Measurements from ENCODE around the gene JAG2.

The JAG2 gene

DNA sequence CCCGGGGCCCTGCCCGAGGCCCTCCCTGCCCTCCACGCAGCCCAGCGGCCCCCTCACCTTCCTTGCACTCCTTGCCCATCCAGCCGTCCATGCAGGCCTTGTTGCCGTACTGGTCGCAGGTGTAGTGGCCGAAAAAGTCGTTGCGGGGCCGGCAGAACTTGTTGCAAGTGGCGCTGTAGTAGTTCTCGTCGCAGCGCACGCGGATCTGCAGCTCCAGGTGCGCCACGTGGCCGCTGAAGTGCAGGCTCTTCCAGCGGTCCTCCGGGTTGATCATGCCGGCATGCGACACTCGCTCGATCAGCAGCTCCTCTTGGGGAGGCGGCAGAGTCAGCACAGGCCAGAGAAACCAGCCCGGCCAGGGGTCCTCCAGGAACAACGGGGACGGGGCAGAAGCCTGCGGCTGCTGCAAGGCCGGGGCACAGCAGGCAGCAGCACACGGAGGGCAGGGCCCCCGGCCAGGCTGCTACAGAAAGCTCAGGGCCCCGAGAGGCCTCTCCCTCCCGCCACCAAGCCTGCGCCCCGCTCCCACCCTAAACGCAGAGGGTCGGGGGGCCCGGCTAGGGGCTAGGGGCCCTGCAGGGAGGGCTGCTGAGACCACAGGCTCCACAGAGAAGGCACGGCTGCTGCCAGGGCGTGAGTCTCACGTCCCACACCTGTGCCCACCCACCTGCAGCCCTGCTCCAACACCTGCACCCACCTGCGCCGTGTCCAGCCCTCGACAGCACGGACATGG is 12.7 kb downstream of the JAG2 start:
- in situ Hi-C loops (cut with HindIII; ENCODE audit: low pct_ligation_motif_present, low pct_unique_long_range_greater_than_20kb, low sequenced_read_pairs) = no loop called here
- no peak for DNase-seq

DNA sequence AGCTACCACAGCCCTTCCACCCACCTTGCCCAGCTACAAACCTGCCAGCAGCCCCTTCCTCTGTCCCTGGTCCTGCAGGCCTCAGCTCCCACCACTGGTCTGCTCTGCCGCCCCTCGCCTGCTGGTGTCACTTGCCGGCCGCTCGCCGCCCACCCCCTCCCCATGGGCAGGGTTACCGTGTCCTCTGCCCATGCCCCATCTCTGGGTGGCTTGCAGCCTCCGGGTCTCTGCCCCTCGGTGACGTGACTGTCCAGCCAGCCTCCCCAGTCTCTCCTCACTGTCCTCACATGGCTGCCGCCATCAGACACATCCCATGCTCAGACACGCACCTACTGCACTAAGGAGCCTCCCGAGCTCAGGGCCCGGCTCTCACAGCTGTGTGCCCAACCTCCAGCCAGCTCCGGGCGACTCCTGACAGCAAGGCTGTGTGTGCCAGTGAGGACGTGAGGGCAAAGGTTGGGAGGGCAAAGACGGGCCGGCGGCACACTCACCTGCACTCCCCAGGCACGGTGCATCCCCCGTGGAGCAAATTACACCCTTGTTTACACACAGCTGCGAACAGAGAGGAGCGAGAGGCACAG is 13.4 kb downstream of the JAG2 start:
- in situ Hi-C loops (cut with HindIII; ENCODE audit: low pct_ligation_motif_present, low pct_unique_long_range_greater_than_20kb, low sequenced_read_pairs) = no loop called here
- no peak for DNase-seq

DNA sequence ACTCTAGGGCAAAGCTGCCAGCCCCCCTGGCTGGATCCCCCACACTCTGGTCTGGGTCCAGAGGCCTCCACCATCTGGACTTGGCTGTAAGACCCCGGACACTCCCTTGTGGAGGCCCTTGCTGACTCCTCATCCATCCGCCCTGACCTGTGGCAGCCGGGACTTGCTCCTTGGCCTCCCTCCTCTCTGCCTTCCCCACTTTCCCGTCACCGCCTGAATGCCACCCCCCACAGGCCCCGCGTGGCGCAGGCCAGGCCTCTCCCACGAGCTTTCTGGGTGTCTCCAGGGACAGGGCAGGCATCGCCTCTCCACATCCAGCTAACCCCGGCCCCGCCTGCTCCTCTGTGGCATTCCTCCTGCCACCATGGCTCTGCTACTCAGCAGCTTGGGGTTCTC is 14.1 kb downstream of the JAG2 start:
- in situ Hi-C loops (cut with HindIII; ENCODE audit: low pct_ligation_motif_present, low pct_unique_long_range_greater_than_20kb, low sequenced_read_pairs) = no loop called here
- no peak for DNase-seq

DNA sequence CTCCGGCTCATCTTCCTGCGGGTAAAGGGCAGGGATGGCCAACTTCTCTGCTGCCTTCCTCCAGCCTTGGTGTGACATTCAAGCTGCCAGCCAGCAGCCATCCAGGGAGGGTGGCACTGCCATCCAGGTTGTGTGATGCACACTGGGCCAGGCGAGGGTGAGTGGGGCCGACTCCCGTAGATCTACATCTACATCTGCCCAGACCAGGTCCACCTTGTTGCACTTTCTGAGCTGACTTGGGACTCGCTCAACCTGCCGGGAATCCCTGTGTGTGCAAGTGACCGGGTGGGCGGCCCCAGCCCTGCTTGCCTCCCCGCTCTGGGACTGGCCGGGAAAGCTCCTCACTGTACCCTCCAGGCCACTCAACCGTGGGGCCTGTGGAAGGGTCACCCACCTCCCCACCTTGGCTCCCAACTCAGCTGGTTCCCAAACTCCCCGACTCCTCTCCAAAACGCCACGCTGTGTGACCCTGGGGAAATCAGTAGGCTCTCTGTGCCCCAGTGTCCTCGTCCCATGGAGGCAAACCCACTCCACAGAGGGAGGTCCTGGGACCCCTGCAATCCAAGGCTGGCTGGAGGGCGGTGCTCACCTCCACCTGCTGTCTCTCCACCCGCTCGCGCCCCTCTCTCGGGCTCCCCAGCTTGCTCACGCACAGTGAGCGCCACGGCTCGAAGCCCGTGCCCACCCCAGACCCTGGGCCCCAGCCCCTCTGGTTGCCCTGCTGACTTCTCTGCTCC is 14.7 kb downstream of the JAG2 start:
- no peak for DNase-seq
- in situ Hi-C loops (cut with HindIII; ENCODE audit: low pct_ligation_motif_present, low pct_unique_long_range_greater_than_20kb, low sequenced_read_pairs) = no loop called here

DNA sequence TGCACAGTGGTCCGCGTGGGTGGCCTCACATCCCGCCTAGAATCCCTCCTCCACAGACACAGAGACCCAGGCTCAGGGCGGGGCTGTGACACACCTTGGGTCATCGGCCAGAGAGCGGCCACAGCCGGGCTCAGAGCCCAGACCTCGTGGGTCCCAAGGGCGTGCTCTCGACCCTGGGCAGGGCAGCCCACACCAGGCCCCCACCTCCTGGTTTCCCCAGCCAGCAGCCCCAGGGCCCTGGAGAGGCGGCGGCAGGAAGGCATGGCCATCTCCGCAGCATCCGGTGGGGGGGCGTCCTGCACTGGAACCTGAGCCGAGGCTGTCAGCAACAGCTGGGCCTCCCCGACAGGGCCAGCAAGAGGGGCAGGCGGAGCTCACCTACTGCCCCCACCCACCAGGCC is 15.2 kb downstream of the JAG2 start:
- in situ Hi-C loops (cut with HindIII; ENCODE audit: low pct_ligation_motif_present, low pct_unique_long_range_greater_than_20kb, low sequenced_read_pairs) = no loop called here
- DNase-seq = no peak

DNA sequence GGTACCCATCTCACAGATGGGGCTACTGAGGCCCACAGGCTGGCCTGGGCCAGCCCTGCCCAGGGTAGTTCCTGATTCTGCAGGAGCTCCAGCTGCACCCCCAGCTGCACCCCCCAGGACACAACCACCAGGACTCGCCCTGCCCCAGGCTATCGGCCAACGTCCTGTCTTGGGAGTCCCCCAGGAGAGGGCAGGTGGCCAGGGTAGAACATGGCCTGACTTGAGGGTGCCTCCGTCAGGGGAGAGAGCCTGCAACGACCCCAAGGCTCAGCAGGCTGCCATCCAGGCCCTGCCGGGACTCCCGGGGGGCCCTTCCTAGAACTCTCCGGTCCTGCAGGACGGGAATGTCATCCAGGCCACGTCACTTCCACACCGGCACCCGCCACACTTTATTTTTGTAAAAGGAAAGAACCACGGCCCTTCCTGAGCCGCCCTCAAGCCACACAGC is 15.8 kb downstream of the JAG2 start:
- no peak for DNase-seq
- in situ Hi-C loops (cut with HindIII; ENCODE audit: low pct_ligation_motif_present, low pct_unique_long_range_greater_than_20kb, low sequenced_read_pairs) = no loop called here

DNA sequence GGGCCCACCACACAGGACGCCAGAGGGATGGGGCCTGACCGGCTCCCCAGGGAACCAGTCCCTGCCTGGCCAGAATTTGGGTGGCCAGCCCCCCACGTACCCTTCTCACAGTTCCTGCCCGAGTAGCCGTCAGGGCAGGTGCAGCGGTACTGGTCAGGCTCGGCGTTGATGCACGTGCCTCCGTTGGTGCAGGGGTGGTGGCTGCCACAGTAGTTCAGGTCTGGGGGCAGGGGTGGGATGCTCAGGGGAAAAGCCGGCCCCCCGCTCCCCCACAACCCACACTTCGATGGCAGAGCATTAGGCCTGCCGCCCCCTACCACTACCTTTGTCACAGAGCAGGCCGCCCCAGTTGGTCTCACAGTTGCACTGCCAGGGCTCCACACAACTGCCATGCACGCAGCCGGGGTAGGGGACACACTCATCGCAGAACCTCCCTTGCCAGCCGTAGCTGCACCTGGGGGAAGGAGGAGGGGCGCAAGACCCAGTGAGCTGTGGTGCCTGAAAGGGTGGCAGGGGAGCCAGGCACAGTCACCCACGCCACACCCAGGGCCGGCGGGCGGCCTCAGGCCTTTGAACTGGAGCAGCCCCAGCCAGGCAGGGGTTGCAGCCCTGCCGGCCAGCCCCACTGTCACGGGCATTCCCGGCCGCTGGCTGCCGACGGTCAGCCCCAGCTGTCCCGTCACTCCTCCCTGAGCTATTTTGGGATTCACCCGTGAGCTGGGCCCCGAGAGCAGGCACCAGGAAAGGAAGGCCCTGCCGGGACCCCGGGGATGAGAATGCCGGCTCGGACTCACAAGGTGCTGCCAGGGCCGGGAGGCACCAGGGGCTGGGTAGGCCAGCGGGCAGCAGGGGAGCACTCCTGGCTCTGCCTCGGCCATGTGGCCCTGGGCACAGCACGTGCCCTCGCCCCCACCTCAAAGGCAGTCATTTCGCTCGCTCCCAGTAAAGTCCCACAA is 16.5 kb downstream of the JAG2 start:
- in situ Hi-C loops (cut with HindIII; ENCODE audit: low pct_ligation_motif_present, low pct_unique_long_range_greater_than_20kb, low sequenced_read_pairs) = no loop called here
- DNase-seq = no peak

DNA sequence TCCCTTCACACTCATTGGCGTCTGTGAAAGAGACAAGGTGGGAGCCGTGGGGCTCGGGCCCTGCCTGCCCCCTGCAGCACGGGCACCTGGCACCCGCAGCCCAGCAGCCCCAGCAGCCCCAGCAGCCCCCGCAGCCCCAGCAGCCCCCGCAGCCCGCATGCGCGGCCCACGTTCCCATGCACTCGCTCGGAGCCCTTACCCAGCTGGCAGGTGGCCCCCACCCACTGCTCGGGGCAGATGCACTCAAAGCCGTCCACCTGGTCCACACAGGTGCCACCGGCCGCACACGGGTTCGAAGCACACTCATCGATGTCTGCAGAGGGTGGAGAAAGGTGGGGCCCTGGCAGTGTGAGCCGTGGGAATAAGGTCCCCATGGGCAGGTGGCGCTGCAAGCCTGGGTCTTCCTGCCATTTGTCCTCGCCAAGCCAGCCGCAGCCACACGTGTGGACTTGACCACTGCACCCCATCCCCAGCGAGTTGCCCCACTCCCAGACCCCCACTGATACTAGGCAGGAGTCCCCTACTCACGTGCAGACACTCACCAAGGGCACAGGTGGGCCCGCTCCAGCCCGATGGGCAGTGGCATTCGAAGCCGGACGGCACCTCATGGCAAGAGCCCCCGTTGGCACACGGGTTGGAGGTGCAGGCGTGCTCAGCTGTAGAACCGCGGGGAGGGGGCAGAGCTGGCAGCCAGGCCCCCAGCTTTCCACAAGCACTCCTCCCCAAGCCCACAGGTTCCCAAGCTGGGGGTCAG is 17.3 kb downstream of the JAG2 start:
- in situ Hi-C loops (cut with HindIII; ENCODE audit: low pct_ligation_motif_present, low pct_unique_long_range_greater_than_20kb, low sequenced_read_pairs) = no loop called here

DNA sequence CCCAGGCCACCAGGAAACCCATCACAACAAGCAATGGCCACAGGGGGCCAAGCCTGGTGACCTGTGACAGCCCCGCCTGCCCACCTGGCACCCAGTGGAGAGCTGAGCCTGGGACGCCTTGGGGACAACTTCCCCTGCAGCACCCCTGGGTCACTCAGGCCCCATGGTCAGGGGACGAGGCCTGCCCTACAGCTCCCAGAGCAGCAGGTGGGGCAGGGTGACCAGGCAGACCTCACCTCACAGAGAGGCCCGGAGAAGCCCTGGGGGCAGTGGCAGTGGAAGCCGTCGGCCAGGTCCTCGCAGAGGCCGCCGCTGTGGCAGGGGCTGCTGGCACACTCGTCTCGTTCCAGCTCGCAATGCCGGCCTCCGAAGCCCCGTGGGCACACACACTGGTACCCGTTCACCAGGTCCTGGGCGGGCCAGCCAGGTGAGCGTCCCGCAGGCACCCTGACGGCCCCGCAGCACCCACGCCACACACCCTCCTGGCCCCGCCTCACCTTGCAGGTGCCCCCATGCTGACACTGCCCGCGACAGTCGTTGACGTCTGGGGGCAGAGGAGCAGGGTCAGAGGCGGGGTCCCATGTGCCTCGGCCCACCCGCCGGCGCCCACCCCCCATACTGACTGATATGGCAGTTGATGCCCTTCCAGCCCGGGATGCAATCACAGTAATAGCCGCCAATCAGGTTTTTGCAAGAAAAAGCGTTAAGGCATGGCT is 18.1 kb downstream of the JAG2 start:
- no peak for DNase-seq
- in situ Hi-C loops (cut with HindIII; ENCODE audit: low pct_ligation_motif_present, low pct_unique_long_range_greater_than_20kb, low sequenced_read_pairs) = no loop called here

More for the DNA sequence above, 17.3 kb downstream of the JAG2 start:
- DNase-seq = no peak

DNA sequence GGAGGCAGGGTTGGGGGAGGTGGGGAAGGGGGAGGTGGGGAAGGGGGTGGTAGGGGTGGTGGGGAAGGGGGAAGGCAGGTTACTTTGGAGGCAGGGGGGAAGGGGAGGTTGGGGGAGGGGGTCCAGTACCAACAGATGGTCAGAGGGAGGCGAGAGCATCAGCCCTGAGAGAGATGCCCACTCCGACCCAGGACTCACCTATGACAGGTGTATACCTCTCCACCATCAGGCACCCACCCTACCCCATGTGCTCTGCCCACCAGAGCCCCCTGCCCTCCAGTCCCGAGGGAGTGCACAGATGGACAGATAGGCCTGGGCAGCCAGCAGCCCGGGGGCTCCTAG is 18.6 kb downstream of the JAG2 start:
- no peak for DNase-seq
- in situ Hi-C loops (cut with HindIII; ENCODE audit: low pct_ligation_motif_present, low pct_unique_long_range_greater_than_20kb, low sequenced_read_pairs) = no loop called here

DNA sequence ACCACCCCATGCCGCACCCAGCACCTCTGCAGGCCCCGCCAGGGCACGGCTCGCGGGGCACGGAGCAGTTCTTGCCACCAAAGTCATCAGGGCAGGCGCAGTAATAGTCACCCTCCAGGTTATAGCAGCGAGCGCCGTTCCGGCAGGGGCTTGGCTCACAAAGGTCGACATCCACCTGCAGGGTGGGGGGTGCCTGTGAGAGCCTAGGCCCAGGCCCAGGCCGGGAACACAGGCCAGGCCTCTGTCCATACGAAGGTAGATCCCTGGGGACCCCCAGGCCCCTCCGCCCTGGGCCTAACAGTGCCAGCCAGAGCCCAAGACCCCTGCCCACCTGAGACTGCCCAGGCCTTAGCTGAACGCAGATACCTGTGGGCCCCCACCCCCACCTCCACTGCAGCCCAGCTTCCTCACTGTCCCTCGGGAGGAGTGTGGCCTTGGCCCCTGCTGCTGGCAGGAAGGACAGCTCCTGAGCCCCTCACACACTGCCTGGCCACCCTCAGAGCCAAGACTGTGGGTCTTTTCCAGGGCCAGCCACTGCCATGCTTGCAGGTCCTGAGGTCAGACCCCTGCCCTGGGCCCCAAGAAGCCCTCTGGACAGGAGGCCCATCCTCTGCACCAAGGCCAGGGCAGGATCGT is 19.3 kb downstream of the JAG2 start:
- no peak for DNase-seq
- in situ Hi-C loops (cut with HindIII; ENCODE audit: low pct_ligation_motif_present, low pct_unique_long_range_greater_than_20kb, low sequenced_read_pairs) = no loop called here

DNA sequence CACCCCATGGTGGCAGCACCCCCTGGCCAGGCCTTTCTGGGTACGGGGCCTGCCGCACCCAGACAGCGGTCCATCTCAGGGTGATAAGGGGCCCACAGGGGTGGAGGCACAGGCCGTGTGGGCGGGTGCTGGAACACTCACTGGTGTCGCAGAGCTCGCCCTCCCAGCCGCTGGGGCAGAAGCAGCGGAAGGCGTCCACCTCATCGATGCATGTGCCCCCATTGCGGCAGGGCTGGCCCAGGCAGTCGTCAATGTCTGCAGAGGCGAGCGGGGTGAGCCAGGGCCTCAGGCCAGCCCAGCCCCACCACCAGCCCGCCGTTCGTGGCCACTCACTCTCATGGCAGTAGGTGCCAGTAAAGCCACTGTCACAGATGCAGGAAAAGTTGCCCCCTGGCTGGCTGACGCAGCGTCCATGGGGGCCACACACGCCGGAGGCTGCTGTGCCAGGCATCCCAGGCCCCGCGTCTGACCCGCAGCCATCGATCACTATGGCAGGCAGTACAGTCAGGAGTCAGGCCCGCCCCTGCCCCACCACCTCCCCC is 19.9 kb downstream of the JAG2 start:
- DNase-seq = no peak
- in situ Hi-C loops (cut with HindIII; ENCODE audit: low pct_ligation_motif_present, low pct_unique_long_range_greater_than_20kb, low sequenced_read_pairs) = no loop called here

DNA sequence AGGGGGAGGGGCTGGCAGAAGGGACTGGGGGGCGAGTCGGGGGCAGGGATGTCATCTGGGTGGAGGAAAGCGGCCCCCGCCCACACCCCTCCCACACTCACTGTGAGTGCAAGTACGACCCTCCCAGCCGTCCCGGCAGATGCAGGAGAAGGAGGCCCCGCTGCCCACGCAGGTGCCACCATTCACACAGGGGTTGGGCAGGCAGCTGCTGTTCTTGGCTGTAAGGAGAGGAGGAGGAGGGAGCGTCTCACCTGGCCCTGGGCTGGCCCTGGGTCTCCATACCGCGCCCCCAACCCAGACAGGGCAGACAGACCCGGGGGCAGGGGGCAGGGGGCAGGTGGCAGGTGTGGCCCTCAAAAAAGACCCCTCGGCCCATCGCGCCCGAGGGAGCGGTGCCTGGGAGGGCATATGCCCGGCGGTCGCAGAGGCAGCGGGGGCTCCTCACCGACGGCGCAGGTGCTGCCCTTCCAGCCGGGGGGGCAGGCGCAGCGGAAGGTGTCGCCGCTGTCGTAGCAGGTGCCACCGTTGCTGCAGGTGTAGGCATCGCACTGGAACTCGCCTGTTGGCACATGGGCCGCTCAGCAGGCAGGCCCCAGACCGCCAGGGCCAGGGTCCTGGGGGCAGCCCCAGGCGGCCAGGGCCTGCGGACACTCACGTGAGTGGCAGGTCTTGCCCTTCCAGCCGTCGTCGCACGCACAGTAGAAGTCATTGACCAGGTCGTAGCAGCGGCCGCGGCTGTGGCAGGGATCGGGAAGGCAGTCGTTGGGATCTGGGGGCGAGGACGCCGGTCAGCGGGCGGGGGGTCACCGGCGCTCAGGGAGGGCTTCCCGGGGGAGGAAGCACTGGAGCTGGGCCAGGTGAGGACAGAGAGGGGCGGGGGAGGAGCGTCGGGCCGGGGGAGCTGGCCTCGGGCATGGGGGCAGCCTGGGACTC is 20.6 kb downstream of the JAG2 start:
- DNase-seq = no peak
- in situ Hi-C loops (cut with HindIII; ENCODE audit: low pct_ligation_motif_present, low pct_unique_long_range_greater_than_20kb, low sequenced_read_pairs) = no loop called here

DNA sequence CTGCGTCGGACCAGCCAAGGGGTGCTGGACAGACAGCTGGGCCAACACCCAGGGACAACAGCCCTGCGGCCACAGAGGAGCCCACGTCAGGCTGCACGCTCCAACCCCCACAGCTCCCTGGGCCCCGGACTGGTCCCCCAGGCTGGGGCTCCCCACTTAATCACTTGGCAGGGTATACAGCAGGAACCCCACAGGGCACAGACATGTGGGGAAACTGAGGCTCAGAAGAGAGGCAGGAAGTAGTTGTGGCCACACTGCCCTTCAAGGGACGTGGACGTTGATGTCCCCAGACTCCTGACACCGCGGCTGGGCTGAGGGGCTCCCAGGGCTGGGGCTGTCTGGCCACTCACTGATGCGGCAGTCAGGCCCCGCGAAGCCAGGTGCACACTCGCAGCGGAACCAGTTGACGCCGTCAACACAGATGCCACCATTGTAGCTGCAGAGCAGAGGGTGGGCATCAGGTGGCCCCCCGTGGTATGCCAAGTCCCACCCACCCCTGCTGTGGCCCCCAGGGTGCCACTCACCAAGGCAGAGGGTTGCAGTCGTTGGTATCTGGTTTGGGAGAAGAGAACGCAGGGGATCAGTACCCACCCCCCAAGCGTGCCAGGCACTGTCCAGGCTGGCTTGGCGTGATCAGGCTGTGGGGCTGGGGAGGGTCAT is 21.5 kb downstream of the JAG2 start:
- in situ Hi-C loops (cut with HindIII; ENCODE audit: low pct_ligation_motif_present, low pct_unique_long_range_greater_than_20kb, low sequenced_read_pairs) = no loop called here

DNA sequence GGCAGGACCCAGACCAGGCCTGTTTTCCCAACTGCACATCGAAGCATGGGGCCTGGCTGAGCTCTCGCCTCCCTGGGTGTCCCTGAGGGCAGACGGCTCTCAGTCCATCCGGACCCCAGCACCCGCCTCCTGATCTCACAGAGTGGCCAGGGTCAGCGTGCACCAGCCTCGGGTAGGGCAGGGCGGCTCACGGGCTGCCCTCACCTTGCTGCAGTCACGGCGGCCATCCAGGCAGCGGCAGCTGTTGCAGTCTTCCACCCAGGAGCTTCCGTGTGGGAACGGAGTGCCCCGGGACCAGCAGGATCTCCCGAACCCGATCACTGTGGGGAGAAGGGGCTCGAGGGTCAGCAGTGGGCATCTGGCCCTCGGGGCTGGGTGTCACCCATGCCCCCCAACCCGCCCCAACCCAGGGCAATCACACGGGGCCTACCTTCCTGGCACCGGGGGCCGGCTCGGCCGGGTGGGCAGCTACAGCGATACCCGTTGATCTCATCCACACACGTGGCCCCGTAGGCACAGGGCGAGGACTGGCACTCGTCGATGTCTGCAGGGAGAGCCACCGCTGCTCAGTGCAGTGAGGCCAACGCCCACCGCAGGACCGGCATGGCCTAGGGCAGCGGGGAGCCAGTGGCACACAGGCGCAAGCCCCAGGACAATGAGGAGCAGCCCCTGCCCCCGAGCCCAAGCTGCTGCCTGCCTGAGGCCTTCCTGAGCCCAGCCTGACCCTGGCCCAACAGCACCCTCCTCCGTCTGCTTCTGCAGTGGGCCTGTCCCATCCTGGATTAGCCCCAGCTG is 22.2 kb downstream of the JAG2 start:
- DNase-seq = no peak
- in situ Hi-C loops (cut with HindIII; ENCODE audit: low pct_ligation_motif_present, low pct_unique_long_range_greater_than_20kb, low sequenced_read_pairs) = no loop called here

More for the DNA sequence above, 21.5 kb downstream of the JAG2 start:
- no peak for DNase-seq
